Measurements from ENCODE around the gene GJB3. TPM values are rescaled to one million over a fixed set of nuclear protein-coding genes. Genes with fewer than 3 reads are reported as not detected.

GJB3 gene
- total RNA-seq, 1 experiment from 2014 or later: 63.0 TPM

DNA sequence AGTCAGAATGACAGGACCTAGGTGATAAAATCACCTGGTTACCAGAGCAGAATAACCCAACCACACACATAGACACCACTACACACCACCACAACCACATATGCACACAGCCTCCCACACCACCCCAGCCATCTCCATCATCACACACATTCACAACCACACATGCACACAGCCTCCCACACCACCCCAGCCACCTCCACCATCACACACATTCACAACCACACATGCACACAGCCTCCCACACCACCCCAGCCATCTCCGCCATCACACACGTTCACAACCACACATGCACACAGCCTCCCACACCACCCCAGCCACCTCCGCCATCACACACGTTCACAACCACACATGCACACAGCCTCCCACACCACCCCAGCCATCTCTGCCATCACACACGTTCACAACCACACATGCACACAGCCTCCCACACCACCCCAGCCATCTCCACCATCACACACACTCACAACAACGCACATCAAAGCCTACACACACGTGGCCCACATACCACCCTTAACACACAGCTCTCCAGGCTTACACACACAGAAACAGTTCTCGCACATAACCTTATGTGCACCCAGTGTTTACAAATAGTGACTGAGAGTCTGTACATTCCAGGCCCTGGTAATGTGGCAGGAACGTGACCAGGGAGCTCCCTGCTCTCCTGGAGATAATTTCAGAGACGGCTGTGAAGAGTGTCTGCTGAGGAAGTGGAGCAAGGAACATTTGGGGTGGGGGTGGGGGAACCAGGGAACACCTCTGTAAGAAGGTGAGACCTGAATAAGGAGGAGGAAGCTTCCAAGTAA, 3.3 kb upstream of the GJB3 start:
- no peaks in the 10 kb centered on the region; the same call in 1 of the 2 replicates for H3K36me3 ChIP-seq (ENCODE audit: low read depth)
- peaks cover 29% of the 10 kb centered on the region for H3K79me2 ChIP-seq (ENCODE audit: low read depth)
- intact Hi-C loops (cut with micrococcal nuclease; ENCODE audit: unreplicated experiment): no loop called here
- H4K20me1 ChIP-seq (ENCODE audit: insufficient read depth): no peaks in the 10 kb centered on the region
- H3K9me2 ChIP-seq (ENCODE audit: insufficient read depth): no peaks in the 10 kb centered on the region
- no peak overlapping the region for H3K4me3 ChIP-seq
- H3K4me1 ChIP-seq (replicated peaks; ENCODE audit: insufficient read depth): peaks cover 57% of the 10 kb centered on the region
- H3K27ac ChIP-seq: peak overlapping the region; percentile 92
- H3K4me2 ChIP-seq: peak overlapping the region; percentile 97; the same call in 1 of the 2 replicates
- no peak for TF ChIP-seq EZH2 (IDR thresholded peaks at IDR 0.05; ENCODE audit: low read depth)
- TF ChIP-seq, protein P1, sequence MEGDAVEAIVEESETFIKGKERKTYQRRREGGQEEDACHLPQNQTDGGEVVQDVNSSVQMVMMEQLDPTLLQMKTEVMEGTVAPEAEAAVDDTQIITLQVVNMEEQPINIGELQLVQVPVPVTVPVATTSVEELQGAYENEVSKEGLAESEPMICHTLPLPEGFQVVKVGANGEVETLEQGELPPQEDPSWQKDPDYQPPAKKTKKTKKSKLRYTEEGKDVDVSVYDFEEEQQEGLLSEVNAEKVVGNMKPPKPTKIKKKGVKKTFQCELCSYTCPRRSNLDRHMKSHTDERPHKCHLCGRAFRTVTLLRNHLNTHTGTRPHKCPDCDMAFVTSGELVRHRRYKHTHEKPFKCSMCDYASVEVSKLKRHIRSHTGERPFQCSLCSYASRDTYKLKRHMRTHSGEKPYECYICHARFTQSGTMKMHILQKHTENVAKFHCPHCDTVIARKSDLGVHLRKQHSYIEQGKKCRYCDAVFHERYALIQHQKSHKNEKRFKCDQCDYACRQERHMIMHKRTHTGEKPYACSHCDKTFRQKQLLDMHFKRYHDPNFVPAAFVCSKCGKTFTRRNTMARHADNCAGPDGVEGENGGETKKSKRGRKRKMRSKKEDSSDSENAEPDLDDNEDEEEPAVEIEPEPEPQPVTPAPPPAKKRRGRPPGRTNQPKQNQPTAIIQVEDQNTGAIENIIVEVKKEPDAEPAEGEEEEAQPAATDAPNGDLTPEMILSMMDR (conservative IDR thresholded peaks at IDR 0.05): no peak
- POLR2A ChIA-PET (ENCODE audit: unreplicated experiment): interaction anchor here (0.6 to 1.2 kb wide), 3 partner anchors 18 to 992 kb away, joined by 5 to 17 read pairs (median 8); partner anchors contain the start of genes CLSPN and GJB4
- H3K27me3 ChIP-seq (ENCODE audit: insufficient read depth, low read depth): no peaks in the 10 kb centered on the region
- no TSS peak for BruUV-seq (replicated peaks)
- CTCF ChIA-PET: no interaction called here
- H2AFZ ChIP-seq: no peak overlapping the region
- H3K9me3 ChIP-seq (ENCODE audit: insufficient read depth, low read depth): no peaks in the 10 kb centered on the region
- peaks cover 32% of the 10 kb centered on the region for H3F3A ChIP-seq (ENCODE audit: insufficient read depth, low read depth)
- DNase-seq: no peak

DNA sequence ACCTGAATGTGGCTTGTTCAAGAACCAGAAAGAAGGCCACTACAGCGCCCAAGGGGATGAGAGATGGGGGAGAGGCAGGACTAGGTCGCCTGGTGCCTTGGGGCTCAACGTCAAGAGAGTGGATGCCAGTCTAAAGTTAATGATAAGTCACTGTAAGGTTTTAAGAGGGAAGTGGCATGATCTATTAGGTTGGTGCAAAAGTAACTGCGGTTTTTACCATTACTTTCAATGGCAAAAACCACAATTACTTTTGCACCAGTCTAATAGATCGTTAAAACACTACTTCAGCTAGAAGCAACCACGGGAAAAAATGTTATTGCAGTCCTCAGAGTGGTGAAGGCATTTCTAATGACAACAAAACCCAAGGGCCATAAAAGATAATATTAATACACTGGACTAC, 2.6 kb upstream of the GJB3 start:
- Histone ChIP-seq H3F3A (ENCODE audit: insufficient read depth, low read depth) (peaks cover 36% of the 10 kb centered on the region), H4K20me1 (ENCODE audit: insufficient read depth) (no peaks in the 10 kb centered on the region), H3K9me2 (ENCODE audit: insufficient read depth) (no peaks in the 10 kb centered on the region), H3K4me1 (replicated peaks; ENCODE audit: insufficient read depth) (peaks cover 63% of the 10 kb centered on the region), H3K9me3 (ENCODE audit: insufficient read depth, low read depth) (no peaks in the 10 kb centered on the region), H3K27me3 (ENCODE audit: insufficient read depth, low read depth) (no peaks in the 10 kb centered on the region), H3K27ac (peak overlapping the region; percentile 92), H2AFZ (no peak overlapping the region), H3K4me2 (peak overlapping the region; percentile 97), H3K4me3 (no peak overlapping the region), H3K79me2 (ENCODE audit: low read depth) (peaks cover 36% of the 10 kb centered on the region), H3K36me3 (ENCODE audit: low read depth) (no peaks in the 10 kb centered on the region; the same call in 1 of the 2 replicates)
- intact Hi-C loops (cut with micrococcal nuclease; ENCODE audit: unreplicated experiment): no loop called here
- TF ChIP-seq, protein P1 (conservative IDR thresholded peaks at IDR 0.05): no peak
- no peak for TF ChIP-seq EZH2 (IDR thresholded peaks at IDR 0.05; ENCODE audit: low read depth)
- no TSS peak for BruUV-seq (replicated peaks)
- ChIA-PET CTCF (no interaction called here), POLR2A (ENCODE audit: unreplicated experiment) (interaction anchor here (1.2 kb wide), 1 partner anchor 19 kb away, joined by 5 read pairs; the partner anchor contains the start of gene GJB4)
- no peak for DNase-seq

DNA sequence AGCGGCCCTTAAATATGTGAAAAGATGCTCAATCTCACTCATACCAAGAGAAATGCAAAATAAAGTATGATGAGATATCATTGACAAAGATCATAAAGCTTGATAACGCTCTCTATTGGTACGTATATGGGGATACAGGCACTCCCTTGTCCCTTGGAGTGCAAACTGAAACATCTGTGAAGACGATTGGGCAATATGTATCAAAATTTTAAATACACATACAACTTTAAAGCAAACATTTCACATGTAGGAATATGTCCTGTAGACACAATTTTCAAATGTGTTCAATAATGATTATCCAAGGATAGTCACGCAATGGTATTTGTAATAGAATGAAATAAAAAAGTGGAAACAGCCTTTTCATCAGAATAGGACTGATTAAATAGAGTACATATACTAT, 2.0 kb upstream of the GJB3 start:
- peaks cover 2% of the 10 kb centered on the region; the same call in 1 of the 2 replicates for H3K36me3 ChIP-seq (ENCODE audit: low read depth)
- peak overlapping the region; percentile 22; the same call in 1 of the 2 replicates for H3K4me3 ChIP-seq
- ChIA-PET CTCF (interaction anchor here (0.6 kb wide), 1 partner anchor 74 kb away, joined by 4 read pairs; no protein-coding TSS in a partner anchor), POLR2A (ENCODE audit: unreplicated experiment) (interaction anchor here (0.8 to 1.2 kb wide), 3 partner anchors 16 to 24 kb away, joined by 5 to 9 read pairs (median 6); partner anchors contain the start of genes GJB4 and GJB5)
- peaks cover 69% of the 10 kb centered on the region for H3K4me1 ChIP-seq (replicated peaks; ENCODE audit: insufficient read depth)
- no peaks in the 10 kb centered on the region for H3K27me3 ChIP-seq (ENCODE audit: insufficient read depth, low read depth)
- H3K9me2 ChIP-seq (ENCODE audit: insufficient read depth): no peaks in the 10 kb centered on the region
- no peaks in the 10 kb centered on the region for H3K9me3 ChIP-seq (ENCODE audit: insufficient read depth, low read depth)
- DNase-seq: no peak
- H3K27ac ChIP-seq: peak overlapping the region; percentile 92
- H2AFZ ChIP-seq: no peak overlapping the region
- H3K4me2 ChIP-seq: peak overlapping the region; percentile 97
- peaks cover 3% of the 10 kb centered on the region for H4K20me1 ChIP-seq (ENCODE audit: insufficient read depth)
- H3F3A ChIP-seq (ENCODE audit: insufficient read depth, low read depth): peaks cover 38% of the 10 kb centered on the region
- peaks cover 42% of the 10 kb centered on the region for H3K79me2 ChIP-seq (ENCODE audit: low read depth)
- intact Hi-C loops (cut with micrococcal nuclease; ENCODE audit: unreplicated experiment): no loop called here
- BruUV-seq (replicated peaks): no TSS peak
- TF ChIP-seq, protein P1 (conservative IDR thresholded peaks at IDR 0.05): no peak
- no peak for TF ChIP-seq EZH2 (IDR thresholded peaks at IDR 0.05; ENCODE audit: low read depth)
